HL-60 (cell line): ENCODE results near the gene RAET1L.
"Not testable (repeated sequence)": the region's sequence is repeated elsewhere in the genome, so short reads cannot be mapped to it uniquely, and the experiment has no call there.

Experiments
- DNase-seq, 2 experiments: peaks; one replicate each; pipeline ENCODE4 v3.0.0-alpha.2; 2010 to 2020; ENCODE audit warnings: low read depth in 1 of 2, low spot score in 1 of 2
- H3K27ac ChIP-seq: fragments of 250-450 bp; sonication (Bioruptor Pico); replicated peaks from 2 replicates; pipeline ENCODE4 v1.5.1; 2020; ENCODE audit warnings: mild to moderate bottlenecking, moderate library complexity
- H3K27me3 ChIP-seq: fragments of 250-450 bp; sonication (Bioruptor Pico); 2 replicates; pipeline ENCODE4 v1.5.1; 2021; ENCODE audit warnings: mild to moderate bottlenecking, moderate library complexity; ENCODE audit not compliant: insufficient read depth, poor library complexity, severe bottlenecking
- H3K4me3 ChIP-seq: replicated peaks from 2 replicates; pipeline ENCODE4 v1.5.1; 2011; ENCODE audit warnings: mild to moderate bottlenecking, control low read depth, low read length; ENCODE audit not compliant: insufficient read depth
- CTCF ChIP-seq: IDR thresholded peaks from one replicate; pipeline ENCODE4 v1.5.1; 2011; ENCODE audit warnings: low read length, control low read depth, inconsistent platforms; ENCODE audit not compliant: insufficient read depth
- GABPA ChIP-seq: IDR thresholded peaks from 2 replicates; pipeline ENCODE4 v1.6.1; 2012; ENCODE audit warnings: low read depth
- POLR2AphosphoS5 ChIP-seq: IDR thresholded peaks from 2 replicates; pipeline ENCODE4 v1.6.1; 2012; ENCODE audit warnings: low read depth
- REST ChIP-seq: IDR thresholded peaks from 2 replicates; pipeline ENCODE4 v1.6.1; 2012; ENCODE audit warnings: low read depth; ENCODE audit not compliant: insufficient replicate concordance
- SPI1 ChIP-seq: IDR thresholded peaks from 2 replicates; pipeline ENCODE4 v1.6.1; 2012; ENCODE audit warnings: low read depth, mild to moderate bottlenecking, borderline replicate concordance

RAET1L gene

GRCh38 chr6:150012846-150013784 is 12.2 kb downstream of the RAET1L start:
- H3K27me3 ChIP-seq = peaks cover 32% of the 10 kb centered on the region

GRCh38 chr6:150008588-150008987 is 16.7 kb downstream of the RAET1L start:
- DNase-seq = no peak
- Histone ChIP-seq H3K4me3 (no peak overlapping the region), H3K27me3 (peaks cover 34% of the 10 kb centered on the region), H3K27ac (no peak overlapping the region)
- TF ChIP-seq CTCF (no peak), SPI1 (no peak), REST (no peak), POLR2AphosphoS5 (no peak), GABPA (no peak)

More at GRCh38 chr6:150012846-150013784, 12.2 kb downstream of the RAET1L start:
- not testable (repeated sequence) for DNase-seq, H3K27ac ChIP-seq, H3K4me3 ChIP-seq

GRCh38 chr6:150006961-150007464 is 18.3 kb downstream of the RAET1L start:
- Histone ChIP-seq H3K27me3 (peaks cover 27% of the 10 kb centered on the region), H3K27ac (no peak overlapping the region), H3K4me3 (no peak overlapping the region)
- peak; percentile 12 for TF ChIP-seq CTCF
- TF ChIP-seq GABPA = no peak
- TF ChIP-seq SPI1 = no peak
- no peak for TF ChIP-seq POLR2AphosphoS5
- DNase-seq = no peak

GRCh38 chr6:150005761-150006651 is 19.3 kb downstream of the RAET1L start:
- no peak overlapping the region for H3K27ac ChIP-seq
- no peak overlapping the region; the same call in 1 of the 2 replicates for H3K4me3 ChIP-seq
- DNase-seq = no peak
- peaks cover 20% of the 10 kb centered on the region for H3K27me3 ChIP-seq
- TF ChIP-seq SPI1 (no peak), POLR2AphosphoS5 (no peak), GABPA (no peak), CTCF (no peak), REST (no peak)
